ENCODE data around the gene S100PBP. TPM values are rescaled to one million over a fixed set of nuclear protein-coding genes. Genes with fewer than 3 reads are reported as not detected.
"Not testable (repeated sequence)": the region's sequence is repeated elsewhere in the genome, so short reads cannot be mapped to it uniquely, and the experiment has no call there.

Gene S100PBP
- total RNA-seq, 1 donor from 2014 or later = 15.7 TPM

DNA sequence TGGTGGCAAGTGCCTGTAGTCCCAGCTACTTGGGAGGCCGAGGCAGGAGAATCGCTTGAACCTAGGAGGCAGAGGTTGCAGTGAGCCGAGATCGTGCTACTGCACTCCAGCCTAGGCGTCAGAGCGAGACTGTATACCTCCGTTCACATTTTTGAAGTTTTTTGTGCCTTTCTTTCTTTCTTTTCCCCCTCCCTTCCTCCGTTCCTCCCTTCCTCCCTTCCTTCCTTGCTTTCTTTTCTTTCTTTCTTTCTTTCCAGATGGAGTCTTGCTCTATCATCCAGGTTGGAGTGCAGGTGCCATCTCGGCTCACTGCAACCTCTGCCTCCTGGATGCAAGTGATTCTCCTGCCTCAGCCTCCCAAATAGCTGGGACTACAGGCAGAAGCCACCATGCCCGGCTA is 88.1 kb downstream of the S100PBP start:
- DNase-seq; intact Hi-C loops (cut with micrococcal nuclease); ATAC-seq: not testable (repeated sequence)

DNA sequence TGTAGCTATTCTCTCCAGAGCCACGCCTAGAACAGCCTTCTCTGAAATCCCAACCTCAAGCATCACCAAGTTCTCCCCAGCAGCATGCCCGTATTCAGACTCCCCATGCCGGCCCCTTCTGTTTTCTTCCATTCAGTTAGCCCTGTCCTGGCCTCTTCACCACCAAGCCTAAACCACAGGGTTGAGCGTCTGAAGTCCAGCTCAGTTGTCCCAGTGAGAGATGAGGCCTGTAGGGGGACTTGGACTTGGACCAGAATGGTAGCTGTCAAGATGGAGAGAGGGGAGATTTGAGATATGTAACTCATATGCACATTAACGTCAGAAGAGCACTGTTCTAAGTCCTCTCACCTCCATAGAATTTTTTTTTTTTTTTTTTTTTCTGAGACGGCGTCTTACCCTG is 89.2 kb downstream of the S100PBP start:
- intact Hi-C loops (cut with micrococcal nuclease) = no loop called here
- ATAC-seq = no peak
- no peak for DNase-seq

- DNase-seq (no peak), ATAC-seq (no peak)
- intact Hi-C loops (cut with micrococcal nuclease) = no loop called here
Measured at GRCh38 chr1:32907435-32907834, 90.0 kb downstream of the S100PBP start.

Other genes starting within 250 kb of the S100PBP start
- gene ZBTB8OS, start 167.1 kb upstream of the S100PBP start, total RNA-seq = 34.5 TPM
- 98.9 TPM for gene RBBP4, start 166.4 kb upstream of the S100PBP start, total RNA-seq
- gene SYNC, start 114.9 kb upstream of the S100PBP start, total RNA-seq = 12.2 TPM
- gene YARS1, start 295 bp upstream of the S100PBP start, total RNA-seq = 32.3 TPM
- gene FNDC5, start 53.3 kb downstream of the S100PBP start, total RNA-seq = 156 TPM
- gene HPCA, start 68.8 kb downstream of the S100PBP start, total RNA-seq = not detected
- 6.7 TPM for gene TMEM54, start 83.7 kb downstream of the S100PBP start, total RNA-seq
- gene RNF19B, start 147.2 kb downstream of the S100PBP start, total RNA-seq = 13.3 TPM
- 121 TPM for gene AK2, start 219.2 kb downstream of the S100PBP start, total RNA-seq